H9 (cell line): Measurements from ENCODE around the gene SLK. TPM values are rescaled to one million over a fixed set of nuclear protein-coding genes. Genes with fewer than 3 reads are reported as not detected.
A peak's percentile ranks its signal among the peaks of the same experiment; 100 is the strongest.

Source experiments
- DNase-seq: peaks from one replicate; pipeline ENCODE4 v3.0.0-alpha.2; 2017
- H2AFZ ChIP-seq: one replicate; pipeline ENCODE4 v1.6.1; 2013; ENCODE audit warnings: mild to moderate bottlenecking, low read length, control low read depth, moderate library complexity
- H2AK5ac ChIP-seq: 2 replicates; pipeline ENCODE4 v1.6.1; 2013; ENCODE audit warnings: low read length, control low read depth, mixed read lengths; ENCODE audit not compliant: insufficient read length
- H2BK120ac ChIP-seq: one replicate; pipeline ENCODE4 v1.6.1; 2013; ENCODE audit warnings: low read depth, mild to moderate bottlenecking, low read length, control low read depth, inconsistent platforms; ENCODE audit not compliant: poor library complexity, severe bottlenecking
- H2BK12ac ChIP-seq: 2 replicates; pipeline ENCODE4 v1.6.1; 2013; ENCODE audit warnings: low read length, control low read depth, mixed read lengths, low read depth; ENCODE audit not compliant: insufficient read length
- H2BK15ac ChIP-seq: 2 replicates; pipeline ENCODE4 v1.6.1; 2013; ENCODE audit warnings: low read depth, low read length, control low read depth
- H2BK20ac ChIP-seq: one replicate; pipeline ENCODE4 v1.6.1; 2013; ENCODE audit warnings: low read depth, mild to moderate bottlenecking, low read length, control low read depth, inconsistent platforms; ENCODE audit not compliant: poor library complexity, severe bottlenecking
- H2BK5ac ChIP-seq: 2 replicates; pipeline ENCODE4 v1.6.1; 2013; ENCODE audit warnings: low read length, control low read depth, mixed read lengths; ENCODE audit not compliant: insufficient read length
- H3K14ac ChIP-seq: 2 replicates; pipeline ENCODE4 v1.6.1; 2013; ENCODE audit warnings: low read length, control low read depth; ENCODE audit not compliant: insufficient read depth
- H3K18ac ChIP-seq: 2 replicates; pipeline ENCODE4 v1.6.1; 2013; ENCODE audit warnings: low read depth, mild to moderate bottlenecking, mixed read lengths, low read length, control low read depth; ENCODE audit not compliant: insufficient read length
- H3K23ac ChIP-seq: 2 replicates; pipeline ENCODE4 v1.6.1; 2013; ENCODE audit warnings: low read length, control low read depth, mixed read lengths, low read depth; ENCODE audit not compliant: insufficient read length
- H3K23me2 ChIP-seq: 2 replicates; pipeline ENCODE4 v1.6.1; 2013; ENCODE audit warnings: low read depth, mild to moderate bottlenecking, mixed read lengths, low read length, control low read depth; ENCODE audit not compliant: insufficient read length, poor library complexity, severe bottlenecking
- H3K27ac ChIP-seq: 2 replicates; pipeline ENCODE4 v1.5.1; 2013; ENCODE audit warnings: low read length, control low read depth, mixed read lengths, low read depth; ENCODE audit not compliant: insufficient read length
- H3K27me3 ChIP-seq: 2 replicates; pipeline ENCODE4 v1.6.1; 2013; ENCODE audit warnings: low read length, control low read depth, inconsistent platforms; ENCODE audit not compliant: insufficient read depth
- H3K4ac ChIP-seq: 2 replicates; pipeline ENCODE4 v1.6.1; 2013; ENCODE audit warnings: low read depth, mild to moderate bottlenecking, control low read depth, inconsistent platforms, low read length, moderate library complexity
- H3K4me1 ChIP-seq: 2 replicates; pipeline ENCODE4 v1.6.1; 2013; ENCODE audit warnings: low read length, control low read depth, inconsistent platforms; ENCODE audit not compliant: insufficient read depth
- H3K4me2 ChIP-seq: 2 replicates; pipeline ENCODE4 v1.6.1; 2013; ENCODE audit warnings: low read length, control low read depth, mixed read lengths; ENCODE audit not compliant: insufficient read length, insufficient read depth
- H3K56ac ChIP-seq: 2 replicates; pipeline ENCODE4 v1.6.1; 2013; ENCODE audit warnings: low read depth, mild to moderate bottlenecking, mixed read lengths, low read length, control low read depth; ENCODE audit not compliant: insufficient read length
- H3K79me1 ChIP-seq: 2 replicates; pipeline ENCODE4 v1.6.1; 2013; ENCODE audit warnings: low read depth, mild to moderate bottlenecking, moderate library complexity, low read length, control low read depth, inconsistent platforms; ENCODE audit not compliant: insufficient read depth, poor library complexity, severe bottlenecking
- H3K79me2 ChIP-seq: 2 replicates; pipeline ENCODE4 v1.6.1; 2013; ENCODE audit warnings: low read length, control low read depth, inconsistent platforms; ENCODE audit not compliant: insufficient read depth
- H3K9ac ChIP-seq: 2 replicates; pipeline ENCODE4 v1.6.1; 2013; ENCODE audit warnings: low read length, control low read depth, mixed read lengths; ENCODE audit not compliant: insufficient read length; ENCODE audit errors: extremely low read depth
- H3K9me3 ChIP-seq: one replicate; pipeline ENCODE4 v1.6.1; 2013; ENCODE audit warnings: low read depth, low read length, inconsistent platforms; ENCODE audit not compliant: control insufficient read depth
- H3T11ph ChIP-seq: one replicate; pipeline ENCODE4 v1.6.1; 2013; ENCODE audit warnings: mild to moderate bottlenecking, low read length, control low read depth, inconsistent platforms
- H4K20me1 ChIP-seq: one replicate; pipeline ENCODE4 v1.6.1; 2013; ENCODE audit not compliant: control insufficient read depth, insufficient read length, insufficient read depth
- H4K5ac ChIP-seq: 2 replicates; pipeline ENCODE4 v1.6.1; 2013; ENCODE audit warnings: low read depth, mild to moderate bottlenecking, mixed read lengths, low read length, control low read depth; ENCODE audit not compliant: insufficient read length
- H4K8ac ChIP-seq: replicated peaks from 2 replicates; pipeline ENCODE4 v1.6.1; 2013; ENCODE audit warnings: low read length, control low read depth, mixed read lengths, low read depth; ENCODE audit not compliant: insufficient read length
- H4K91ac ChIP-seq: 2 replicates; pipeline ENCODE4 v1.6.1; 2013; ENCODE audit warnings: low read depth, mild to moderate bottlenecking, moderate library complexity, mixed read lengths, low read length, control low read depth; ENCODE audit not compliant: insufficient read length
- H3K27ac Mint-ChIP-seq, 3 experiments: 2 replicates in 2 of 3; 3 replicates in 1 of 3; pipeline ENCODE4 v1.8.0; 2020 to 2021; ENCODE audit warnings: mixed read lengths in 3 of 3, mild to moderate bottlenecking in 1 of 3, moderate library complexity in 1 of 3
- H3K27me3 Mint-ChIP-seq: 2 replicates; pipeline ENCODE4 v1.8.0; 2021; ENCODE audit warnings: low read depth, mild to moderate bottlenecking, moderate library complexity, mixed read lengths
- H3K36me3 Mint-ChIP-seq, 3 experiments: 2 replicates in 2 of 3; 3 replicates in 1 of 3; pipeline ENCODE4 v1.8.0; 2020 to 2021; ENCODE audit warnings: low read depth in 3 of 3, mixed read lengths in 3 of 3; ENCODE audit not compliant: insufficient read depth in 1 of 3
- H3K4me1 Mint-ChIP-seq, 2 experiments: 2 replicates each; pipeline ENCODE4 v1.8.0; 2020; ENCODE audit warnings: mixed read lengths in 2 of 2
- H3K4me3 Mint-ChIP-seq, 2 experiments: 2 replicates in 1 of 2; 3 replicates in 1 of 2; pipeline ENCODE4 v1.8.0; 2020 to 2021; ENCODE audit warnings: mild to moderate bottlenecking in 2 of 2, mixed read lengths in 2 of 2, moderate library complexity in 1 of 2
- H3K9me3 Mint-ChIP-seq, 2 experiments: 2 replicates in 1 of 2; 3 replicates in 1 of 2; pipeline ENCODE4 v1.8.0; 2020; ENCODE audit warnings: mild to moderate bottlenecking in 2 of 2, mixed read lengths in 2 of 2, moderate library complexity in 1 of 2
- WGBS: extraction: QIAGEN DNeasy Blood & Tissue Kit; methylation state at CpG from one replicate; pipeline ENCODE4 v1.1.7; 2013; ENCODE audit warnings: missing lambda C conversion rate, low lambda C conversion rate, mixed read lengths; ENCODE audit not compliant: insufficient read length; ENCODE audit errors: extremely low coverage; 5-methylcytosine and 5-hydroxymethylcytosine counted together
- total RNA-seq: library from RNA; stranded (reverse); gene quantifications from 2 replicates; pipeline ENCODE4 v1.2.1, GENCODE V29; 2021
- TF ChIP-seq, protein P1 (sequence below): fragments of 200-600 bp; sonication (generic); conservative IDR thresholded peaks from 3 replicates; pipeline ENCODE4 v1.8.0; 2021; ENCODE audit warnings: antibody characterized with exemption, mild to moderate bottlenecking

Gene SLK
- total RNA-seq, 1 experiment from 2014 or later = 21.0 TPM

DNA sequence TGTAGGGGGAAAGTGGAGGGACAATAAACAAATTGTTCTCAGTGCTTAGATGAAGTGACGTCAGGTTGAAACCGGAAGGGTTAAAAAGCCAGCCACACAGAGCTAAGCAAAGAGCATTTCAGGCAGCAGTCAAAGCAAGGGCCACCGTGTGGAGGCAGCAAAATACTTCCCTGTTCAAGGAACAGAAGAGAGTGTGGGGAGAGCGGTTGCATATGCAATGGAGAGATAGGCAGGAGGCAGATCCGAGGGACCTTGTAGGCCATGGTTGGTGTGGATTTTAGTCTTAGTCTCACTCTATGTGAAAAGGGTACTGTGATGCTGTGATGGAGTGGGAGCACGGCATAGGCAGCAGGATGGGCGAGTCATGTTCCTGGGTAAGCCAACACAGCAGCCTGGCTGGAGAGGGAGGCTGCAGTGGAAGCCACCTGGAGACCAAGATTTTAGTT lies 45.2 kb upstream of the SLK start:
- peaks cover 3% of the 10 kb centered on the region; the same call in 1 of the 2 replicates for H3K4me1 ChIP-seq
- H3K9me3 Mint-ChIP-seq = no peaks in the 10 kb centered on the region
- peak; percentile 63 for DNase-seq
- H3K23me2 ChIP-seq = peaks cover 10% of the 10 kb centered on the region
- H4K8ac ChIP-seq = no peak overlapping the region
- H3K36me3 Mint-ChIP-seq = no peaks in the 10 kb centered on the region
- H3K56ac ChIP-seq = no peak overlapping the region
- TF ChIP-seq, protein P1, sequence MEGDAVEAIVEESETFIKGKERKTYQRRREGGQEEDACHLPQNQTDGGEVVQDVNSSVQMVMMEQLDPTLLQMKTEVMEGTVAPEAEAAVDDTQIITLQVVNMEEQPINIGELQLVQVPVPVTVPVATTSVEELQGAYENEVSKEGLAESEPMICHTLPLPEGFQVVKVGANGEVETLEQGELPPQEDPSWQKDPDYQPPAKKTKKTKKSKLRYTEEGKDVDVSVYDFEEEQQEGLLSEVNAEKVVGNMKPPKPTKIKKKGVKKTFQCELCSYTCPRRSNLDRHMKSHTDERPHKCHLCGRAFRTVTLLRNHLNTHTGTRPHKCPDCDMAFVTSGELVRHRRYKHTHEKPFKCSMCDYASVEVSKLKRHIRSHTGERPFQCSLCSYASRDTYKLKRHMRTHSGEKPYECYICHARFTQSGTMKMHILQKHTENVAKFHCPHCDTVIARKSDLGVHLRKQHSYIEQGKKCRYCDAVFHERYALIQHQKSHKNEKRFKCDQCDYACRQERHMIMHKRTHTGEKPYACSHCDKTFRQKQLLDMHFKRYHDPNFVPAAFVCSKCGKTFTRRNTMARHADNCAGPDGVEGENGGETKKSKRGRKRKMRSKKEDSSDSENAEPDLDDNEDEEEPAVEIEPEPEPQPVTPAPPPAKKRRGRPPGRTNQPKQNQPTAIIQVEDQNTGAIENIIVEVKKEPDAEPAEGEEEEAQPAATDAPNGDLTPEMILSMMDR = peak; percentile 36; the same call in 2 of the 3 replicates
- no peak overlapping the region for H2AFZ ChIP-seq
- H3K4ac ChIP-seq = no peak overlapping the region
- H3K4me2 ChIP-seq = no peak overlapping the region
- no peak overlapping the region for H3K27ac ChIP-seq
- H4K5ac ChIP-seq = no peak overlapping the region
- no peak overlapping the region for H3K9ac ChIP-seq
- no peak overlapping the region for H3T11ph ChIP-seq
- no peak overlapping the region for H4K91ac ChIP-seq
- no peak overlapping the region for H2BK20ac ChIP-seq
- no peak overlapping the region for H2BK5ac ChIP-seq
- no peak overlapping the region for H3K23ac ChIP-seq
- H4K20me1 ChIP-seq = no peaks in the 10 kb centered on the region
- no peak overlapping the region for H2AK5ac ChIP-seq
- no CpG with 5 or more reads among the region's 7 CpGs for WGBS
- H3K27me3 ChIP-seq = no peaks in the 10 kb centered on the region
- H2BK120ac ChIP-seq = no peak overlapping the region
- H3K79me2 ChIP-seq = no peaks in the 10 kb centered on the region
- H3K4me3 Mint-ChIP-seq = no peak overlapping the region
- no peak overlapping the region for H3K27ac Mint-ChIP-seq
- no peak overlapping the region for H2BK12ac ChIP-seq
- H3K79me1 ChIP-seq = no peaks in the 10 kb centered on the region
- H3K4me1 Mint-ChIP-seq = peaks cover 17 to 19% of the 10 kb centered on the region in 2 experiments
- no peak overlapping the region for H3K18ac ChIP-seq
- no peak overlapping the region for H2BK15ac ChIP-seq
- no peak overlapping the region for H3K14ac ChIP-seq
- H3K27me3 Mint-ChIP-seq = no peaks in the 10 kb centered on the region
- H3K9me3 ChIP-seq = no peaks in the 10 kb centered on the region
